CMK (cell line): ENCODE measurements around the gene PPBP.
"Not testable (repeated sequence)": the region's sequence is repeated elsewhere in the genome, so short reads cannot be mapped to it uniquely, and the experiment has no call there.

Experiments
- DNase-seq: peaks from one replicate; pipeline ENCODE4 v3.0.0-alpha.2; 2010; ENCODE audit warnings: low read depth

The PPBP gene

GRCh38 chr4:73992050-73992449, 4.1 kb upstream of the PPBP start:
- no peak for DNase-seq

- no peak for DNase-seq
Observed at GRCh38 chr4:73991742-73992000, 3.7 kb upstream of the PPBP start.

- DNase-seq: no peak
Observed at GRCh38 chr4:73990988-73991741, 3.2 kb upstream of the PPBP start.

- no peak for DNase-seq
Observed at GRCh38 chr4:73989928-73990327, 1.9 kb upstream of the PPBP start.

- DNase-seq: peak; percentile 2
Observed at GRCh38 chr4:73989031-73989430, 1.0 kb upstream of the PPBP start.

GRCh38 chr4:73985528-73985852, 2.5 kb downstream of the PPBP start:
- DNase-seq: no peak

GRCh38 chr4:73984736-73985527, 3.1 kb downstream of the PPBP start:
- DNase-seq: no peak

- not testable (repeated sequence) for DNase-seq
Observed at GRCh38 chr4:73981175-73981574, 6.8 kb downstream of the PPBP start.

GRCh38 chr4:73979407-73979957, 8.5 kb downstream of the PPBP start:
- DNase-seq: no peak

GRCh38 chr4:73978886-73979285, 9.1 kb downstream of the PPBP start:
- no peak for DNase-seq

- DNase-seq: no peak
Observed at GRCh38 chr4:73976716-73977115, 11.3 kb downstream of the PPBP start.

- no peak for DNase-seq
Observed at GRCh38 chr4:73976217-73976616, 11.8 kb downstream of the PPBP start.

GRCh38 chr4:73974352-73974751, 13.6 kb downstream of the PPBP start:
- no peak for DNase-seq

- no peak for DNase-seq
Observed at GRCh38 chr4:73970945-73971344, 17.0 kb downstream of the PPBP start.

- DNase-seq: no peak
Observed at GRCh38 chr4:73970011-73970410, 18.0 kb downstream of the PPBP start.

GRCh38 chr4:73967866-73968265, 20.1 kb downstream of the PPBP start:
- no peak for DNase-seq

- DNase-seq: no peak
Observed at GRCh38 chr4:73964862-73965611, 23.0 kb downstream of the PPBP start.

GRCh38 chr4:73962724-73963123, 25.3 kb downstream of the PPBP start:
- DNase-seq: no peak

GRCh38 chr4:73959041-73959440, 28.9 kb downstream of the PPBP start:
- DNase-seq: not testable (repeated sequence)

GRCh38 chr4:73952352-73952751, 35.6 kb downstream of the PPBP start:
- no peak for DNase-seq

- DNase-seq: not testable (repeated sequence)
Observed at GRCh38 chr4:73950376-73950920, 37.5 kb downstream of the PPBP start.

GRCh38 chr4:73948990-73949706, 38.8 kb downstream of the PPBP start:
- DNase-seq: no peak
